Stomach (tissue), 4 donors: Measurements from ENCODE around the gene EPB41L3.

Experiments
- EP300 ChIP-seq: sonication (generic); formaldehyde crosslinking; IDR thresholded peaks from one replicate; pipeline ENCODE4 v1.6.1; 2017; ENCODE audit warnings: antibody characterized with exemption
- POLR2A ChIP-seq, 4 donors: fragments of 450-650 bp; IDR thresholded peaks; one replicate each; pipeline ENCODE4 v1.6.1; 2016; ENCODE audit warnings: antibody characterized with exemption in 4 of 4, control low read depth in 2 of 4, mild to moderate bottlenecking in 1 of 4, moderate library complexity in 1 of 4
- POLR2AphosphoS5 ChIP-seq, 3 donors: sonication (generic); formaldehyde crosslinking; IDR thresholded peaks; one replicate each; pipeline ENCODE4 v1.6.1; 2016; ENCODE audit warnings: antibody characterized with exemption in 3 of 3
- TF ChIP-seq, protein P1 (sequence below), 7 experiments: fragments of 450-650 bp in 4 of 7; fragments of 200-600 bp in 3 of 7; sonication (generic) in 3 of 7; IDR thresholded peaks; one replicate each; pipeline ENCODE4 v1.5.1; 2016 to 2019; ENCODE audit warnings: antibody characterized with exemption in 7 of 7, control low read depth in 2 of 7, mild to moderate bottlenecking in 1 of 7

DNA sequence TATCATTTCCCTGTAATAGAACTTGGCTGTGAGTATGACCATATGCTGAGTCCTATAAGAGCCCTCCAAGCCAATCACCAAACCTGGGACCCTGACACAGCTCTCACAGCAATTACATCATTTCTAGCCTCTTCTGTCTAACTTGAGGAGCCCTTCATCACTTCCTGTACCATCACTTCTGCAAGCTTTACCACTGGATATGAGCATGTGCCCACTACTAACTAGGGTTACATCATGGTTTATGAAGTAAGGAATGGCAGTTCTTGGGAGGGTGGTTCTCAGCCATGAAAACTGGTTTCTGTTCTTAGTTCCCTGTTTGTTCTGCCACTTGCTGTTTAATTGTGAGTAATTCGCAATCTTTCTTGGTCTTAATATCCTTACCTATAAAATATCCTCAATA lies 31.0 kb upstream of the EPB41L3 start:
- TF ChIP-seq POLR2A (IDR thresholded peaks at IDR 0.05) (no peak), POLR2AphosphoS5 (IDR thresholded peaks at IDR 0.05) (no peak), EP300 (no peak)
- TF ChIP-seq, protein P1, sequence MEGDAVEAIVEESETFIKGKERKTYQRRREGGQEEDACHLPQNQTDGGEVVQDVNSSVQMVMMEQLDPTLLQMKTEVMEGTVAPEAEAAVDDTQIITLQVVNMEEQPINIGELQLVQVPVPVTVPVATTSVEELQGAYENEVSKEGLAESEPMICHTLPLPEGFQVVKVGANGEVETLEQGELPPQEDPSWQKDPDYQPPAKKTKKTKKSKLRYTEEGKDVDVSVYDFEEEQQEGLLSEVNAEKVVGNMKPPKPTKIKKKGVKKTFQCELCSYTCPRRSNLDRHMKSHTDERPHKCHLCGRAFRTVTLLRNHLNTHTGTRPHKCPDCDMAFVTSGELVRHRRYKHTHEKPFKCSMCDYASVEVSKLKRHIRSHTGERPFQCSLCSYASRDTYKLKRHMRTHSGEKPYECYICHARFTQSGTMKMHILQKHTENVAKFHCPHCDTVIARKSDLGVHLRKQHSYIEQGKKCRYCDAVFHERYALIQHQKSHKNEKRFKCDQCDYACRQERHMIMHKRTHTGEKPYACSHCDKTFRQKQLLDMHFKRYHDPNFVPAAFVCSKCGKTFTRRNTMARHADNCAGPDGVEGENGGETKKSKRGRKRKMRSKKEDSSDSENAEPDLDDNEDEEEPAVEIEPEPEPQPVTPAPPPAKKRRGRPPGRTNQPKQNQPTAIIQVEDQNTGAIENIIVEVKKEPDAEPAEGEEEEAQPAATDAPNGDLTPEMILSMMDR (IDR thresholded peaks at IDR 0.05): no peak
